NCI-H526 treated with DMSO at 0.1 percent for 48 hours (cell line): ENCODE results near the gene MTIF2.
"Not testable (repeated sequence)": the region's sequence is repeated elsewhere in the genome, so short reads cannot be mapped to it uniquely, and the experiment has no call there.

Experiments used
- DNase-seq: peaks from one replicate; lab custom pipeline; 2025; lab: John Stamatoyannopoulos, UW

MTIF2 gene

GRCh38 chr2:55268907-55269644 is at the start of gene MTIF2:
TSS of gene MTIF2 (minus strand) at chr2:55269231. CDS start at chr2:55263858, 5,373 bp downstream.
- peak; percentile 92 for DNase-seq

GRCh38 chr2:55314985-55315384 is 46.0 kb upstream of the MTIF2 start:
- DNase-seq, result no peak

- no peak for DNase-seq
Observed at GRCh38 chr2:55311444-55311870, 42.4 kb upstream of the MTIF2 start.

GRCh38 chr2:55309446-55309845 is 40.4 kb upstream of the MTIF2 start:
- no peak for DNase-seq

DNA sequence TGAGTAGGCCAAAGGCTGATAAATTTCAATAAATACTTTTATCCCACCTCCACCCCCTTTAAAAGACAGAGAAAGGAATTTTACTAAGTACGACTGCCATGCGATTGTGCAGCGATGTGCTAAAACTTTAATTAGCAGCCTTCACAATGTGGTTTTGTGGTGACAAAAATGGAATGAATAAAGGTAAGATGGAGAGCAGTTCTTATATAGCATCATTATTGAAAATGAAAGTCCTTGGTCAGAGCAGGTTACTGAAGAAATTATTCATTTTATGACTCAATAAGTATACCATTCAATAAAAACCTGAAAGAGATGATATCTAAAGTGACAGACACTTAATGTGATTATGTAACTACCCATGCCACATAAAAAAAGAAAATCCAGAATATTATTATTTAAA is 33.2 kb upstream of the MTIF2 start:
- DNase-seq, result no peak

- no peak for DNase-seq
Observed at GRCh38 chr2:55301277-55301676, 32.2 kb upstream of the MTIF2 start.

GRCh38 chr2:55296393-55296792 is 27.4 kb upstream of the MTIF2 start:
- DNase-seq, result no peak

DNA sequence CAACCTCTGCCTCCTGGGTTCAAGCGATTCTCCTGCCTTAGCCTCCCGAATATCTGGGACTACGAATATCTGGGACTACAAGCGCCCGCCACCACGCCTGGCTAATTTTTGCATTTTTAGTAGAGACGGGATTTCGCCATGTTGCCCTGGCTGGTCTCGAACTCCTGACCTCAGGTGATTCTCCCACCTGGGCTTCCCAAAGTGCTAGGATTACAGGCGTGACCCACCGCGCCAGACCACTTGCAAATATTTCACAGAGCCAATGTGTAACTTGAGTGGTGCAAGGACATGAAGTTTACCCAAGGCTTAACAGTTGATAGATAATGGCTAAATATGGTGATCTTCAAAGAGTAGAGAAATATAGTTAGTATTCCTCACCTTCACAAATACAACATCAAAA is 14.1 kb upstream of the MTIF2 start:
- no peak for DNase-seq

DNA sequence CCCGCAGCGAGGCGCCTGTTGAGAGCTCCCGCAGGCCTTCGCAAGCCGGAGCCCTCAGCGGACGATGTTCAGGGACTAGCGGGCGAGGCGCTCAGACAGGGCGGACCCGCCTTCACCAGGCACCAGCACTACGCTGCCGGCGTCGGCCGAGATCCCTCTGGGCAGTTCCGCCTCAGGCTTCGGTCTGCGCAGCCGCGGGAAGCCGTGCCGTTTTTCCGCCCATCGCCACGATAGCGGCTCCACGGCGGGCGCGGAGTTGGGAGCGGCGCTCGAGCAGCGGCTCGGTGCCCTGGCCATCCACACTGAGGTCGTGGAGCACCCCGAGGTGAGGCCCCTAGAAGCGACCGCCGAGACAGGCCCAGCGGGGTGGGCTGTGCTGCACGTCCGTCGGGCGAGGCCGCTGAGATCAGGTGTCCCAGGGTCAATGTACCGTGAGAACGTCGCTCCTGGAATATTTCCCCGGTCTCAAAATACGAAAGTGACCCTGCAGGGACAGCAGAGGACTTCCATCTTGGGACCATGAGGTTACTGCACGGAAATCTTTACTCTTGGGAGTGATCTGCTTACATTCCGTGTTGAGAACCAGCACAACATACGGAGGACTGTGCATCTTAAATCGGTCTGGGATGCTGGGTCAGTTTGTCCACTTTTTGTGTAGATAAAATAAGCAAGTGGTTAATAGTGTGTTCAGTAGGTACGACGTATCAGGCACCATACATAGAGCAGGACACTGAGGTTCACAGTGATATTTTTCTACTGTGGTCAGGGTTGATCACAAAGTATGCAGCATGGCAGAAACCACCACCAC is 13.3 kb upstream of the MTIF2 start:
- peak; percentile 74 for DNase-seq

DNA sequence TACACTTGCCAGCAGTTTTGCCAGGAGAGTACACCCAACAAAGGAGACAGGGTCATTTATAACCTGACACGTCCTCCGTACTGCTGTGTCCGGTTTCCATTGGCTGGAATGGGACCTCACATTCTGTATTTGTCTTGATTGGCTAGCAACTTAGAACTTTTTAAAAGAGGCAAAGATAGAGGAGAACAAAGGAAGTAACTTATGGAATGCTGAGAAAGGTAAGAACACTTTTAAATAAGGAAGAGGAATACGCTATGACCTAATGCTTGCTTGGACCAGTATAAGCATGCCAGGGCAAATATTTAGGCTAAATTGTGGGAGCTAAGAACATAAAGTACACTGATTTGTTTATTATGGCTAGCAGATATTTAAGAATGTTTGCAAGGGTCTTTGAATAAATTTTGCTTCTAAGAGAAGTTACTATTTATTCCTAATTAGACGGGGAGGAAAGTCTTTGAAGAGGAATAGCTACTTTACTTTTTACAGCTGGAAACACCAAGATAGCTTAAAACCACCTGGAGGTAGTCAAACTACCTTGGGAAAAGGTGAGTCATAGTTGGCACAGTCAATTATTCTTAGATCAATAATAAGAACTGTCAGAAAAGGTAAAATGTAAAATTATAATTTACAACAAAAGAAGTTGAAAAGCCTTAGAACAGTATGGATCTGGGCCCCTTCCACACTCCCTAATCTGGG is 12.0 kb upstream of the MTIF2 start:
- DNase-seq, result not testable (repeated sequence)

DNA sequence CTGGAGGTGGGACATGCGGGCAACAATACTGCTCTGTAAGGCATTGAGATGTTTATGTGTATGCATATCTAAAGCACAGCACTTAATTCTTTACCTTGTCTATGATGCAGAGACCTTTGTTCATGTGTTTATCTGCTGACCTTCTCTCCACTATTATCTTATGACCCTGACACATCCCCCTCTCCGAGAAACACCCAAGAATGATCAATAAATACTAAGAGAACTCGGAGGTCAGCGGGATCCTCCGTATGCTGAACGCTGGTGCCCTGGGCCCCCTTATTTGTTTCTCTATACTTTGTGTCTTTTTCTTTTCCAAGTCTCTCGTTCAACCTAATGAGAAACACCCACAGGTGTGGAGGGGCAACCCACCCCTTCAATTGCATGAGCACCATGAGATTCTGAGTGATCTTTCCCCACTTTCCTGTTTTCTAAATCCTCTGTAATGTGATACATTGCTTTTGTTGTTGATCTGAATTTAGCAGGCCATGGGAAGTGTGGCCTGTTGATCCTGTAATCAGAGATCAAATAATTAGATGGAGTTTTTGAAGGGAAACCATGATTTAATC is 10.9 kb upstream of the MTIF2 start:
- not testable (repeated sequence) for DNase-seq

DNA sequence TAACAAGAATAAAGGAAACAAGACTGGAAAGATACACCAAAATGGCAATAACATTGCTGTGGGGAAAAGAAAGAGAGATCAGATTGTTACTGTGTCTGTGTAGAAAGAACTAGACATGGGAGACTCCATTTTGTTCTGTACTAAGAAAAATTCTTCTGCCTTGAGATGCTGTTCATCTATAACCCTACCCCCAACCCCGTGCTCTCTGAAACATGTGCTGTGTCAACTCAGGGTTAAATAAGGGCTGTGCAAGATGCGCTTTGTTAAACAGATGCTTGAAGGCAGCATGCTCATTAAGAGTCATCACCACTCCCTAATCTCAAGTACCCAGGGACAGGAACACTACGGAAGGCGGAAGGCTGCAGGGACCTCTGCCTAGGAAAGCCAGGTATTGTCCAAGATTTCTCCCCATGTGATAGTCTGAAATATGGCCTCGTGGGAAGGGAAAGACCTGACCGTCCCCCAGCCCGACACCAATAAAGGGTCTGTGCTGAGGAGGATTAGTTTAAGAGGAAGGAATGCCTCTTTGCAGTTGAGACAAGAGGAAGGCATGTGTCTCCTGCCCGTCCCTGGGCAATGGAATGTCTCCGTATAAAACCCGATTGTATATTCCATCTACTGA is 10.3 kb upstream of the MTIF2 start:
- DNase-seq, result not testable (repeated sequence)

GRCh38 chr2:55277310-55277709 is 8.3 kb upstream of the MTIF2 start:
- DNase-seq, result no peak

DNA sequence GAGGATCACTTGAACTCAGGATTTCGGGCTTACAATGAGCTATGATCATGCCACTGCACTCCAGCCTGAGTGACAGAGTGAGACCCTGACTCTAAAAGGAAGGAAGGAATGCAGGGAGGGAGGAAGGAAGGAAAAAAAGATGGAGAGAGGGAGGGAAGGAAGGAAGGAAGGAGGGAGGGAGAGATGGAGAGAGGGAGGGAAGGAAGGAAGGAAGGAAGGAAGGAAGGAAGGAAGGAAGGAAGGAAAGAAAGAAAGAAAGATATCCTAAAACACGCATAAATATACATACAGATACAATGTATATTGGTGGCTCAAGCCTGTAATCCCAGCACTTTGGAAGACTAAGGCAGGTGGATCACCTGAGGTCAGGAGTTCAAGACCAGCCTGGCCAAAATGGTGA is 5.3 kb upstream of the MTIF2 start:
- not testable (repeated sequence) for DNase-seq

- DNase-seq, result no peak
Observed at GRCh38 chr2:55269645-55269990, 587 bp upstream of the MTIF2 start.

- no peak for DNase-seq
Observed at GRCh38 chr2:55268288-55268906, 634 bp downstream of the MTIF2 start.

- not testable (repeated sequence) for DNase-seq
Observed at GRCh38 chr2:55259586-55259985, 9.4 kb downstream of the MTIF2 start.

DNA sequence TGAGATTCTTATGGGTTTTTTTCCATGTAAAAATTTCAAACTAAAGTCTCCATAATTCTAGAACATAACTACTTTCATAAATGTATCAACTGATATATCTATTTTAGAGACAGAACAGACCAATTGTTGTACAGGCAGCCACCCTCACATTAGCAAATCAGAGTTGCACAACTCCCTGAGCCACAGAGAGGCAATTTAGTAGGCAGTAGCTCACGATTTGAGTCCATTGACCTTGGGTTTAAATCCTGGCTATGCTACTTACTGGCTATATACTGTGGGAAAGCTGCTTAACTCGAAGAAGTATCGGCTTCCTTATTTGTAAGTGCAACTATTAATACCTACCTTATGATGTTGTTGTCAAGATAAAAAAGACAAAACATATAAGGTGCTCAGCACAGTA is 16.2 kb downstream of the MTIF2 start:
- no peak for DNase-seq

GRCh38 chr2:55247025-55247424 is 22.0 kb downstream of the MTIF2 start:
- DNase-seq, result no peak

- DNase-seq, result no peak
Observed at GRCh38 chr2:55245411-55245810, 23.6 kb downstream of the MTIF2 start.

GRCh38 chr2:55242617-55243016 is 26.4 kb downstream of the MTIF2 start:
- no peak for DNase-seq

DNA sequence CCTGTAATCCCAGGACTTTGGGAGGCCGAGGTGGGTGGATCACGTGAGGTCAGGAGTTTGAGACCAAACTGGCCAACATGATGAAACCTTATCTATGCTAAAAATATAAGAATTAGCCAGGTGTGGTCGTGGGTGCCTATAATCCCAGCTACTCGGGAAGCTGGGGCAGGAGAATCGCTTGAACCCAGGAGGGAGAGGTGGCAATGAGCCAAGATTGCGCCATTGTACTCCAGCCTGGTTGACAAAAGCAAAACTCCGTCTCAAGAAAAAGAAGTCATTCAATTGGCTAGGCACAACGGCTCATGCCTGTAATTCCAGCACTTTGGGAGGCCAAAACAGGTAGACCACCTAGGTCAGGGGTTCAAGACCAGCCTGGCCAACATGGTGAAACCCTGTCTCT is 27.4 kb downstream of the MTIF2 start:
- not testable (repeated sequence) for DNase-seq
